GM19099 (cell line): ENCODE data around the gene AOX1.

ENCODE experiments used
- POLR2A ChIP-seq: IDR thresholded peaks from 3 replicates; pipeline ENCODE4 v1.6.1; 2011; ENCODE audit warnings: low read depth; ENCODE audit not compliant: insufficient read length; ENCODE audit errors: extremely low read depth

Gene AOX1

GRCh38 chr2:200596774-200597570, 11.2 kb downstream of the AOX1 start:
- no peak for TF ChIP-seq POLR2A

DNA sequence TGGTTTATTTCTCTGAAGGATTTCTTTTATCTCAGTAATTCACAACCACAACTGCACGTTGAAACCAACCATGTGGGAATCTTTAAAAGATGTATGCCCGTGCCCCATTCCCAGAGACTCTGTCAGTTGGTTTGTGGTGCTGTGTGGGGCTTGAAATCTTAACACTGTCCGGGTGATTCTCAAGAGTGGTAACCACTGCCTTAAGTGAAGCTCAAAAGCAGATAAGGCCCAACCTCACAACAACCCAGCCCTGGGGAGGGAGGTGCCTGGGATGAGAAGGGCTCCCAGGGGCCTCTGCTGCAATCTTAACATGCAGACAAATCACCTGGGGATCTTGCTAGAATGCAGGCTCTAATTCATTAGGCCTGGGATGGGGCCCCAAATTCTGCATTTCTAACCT, 13.4 kb downstream of the AOX1 start:
- no peak for TF ChIP-seq POLR2A

DNA sequence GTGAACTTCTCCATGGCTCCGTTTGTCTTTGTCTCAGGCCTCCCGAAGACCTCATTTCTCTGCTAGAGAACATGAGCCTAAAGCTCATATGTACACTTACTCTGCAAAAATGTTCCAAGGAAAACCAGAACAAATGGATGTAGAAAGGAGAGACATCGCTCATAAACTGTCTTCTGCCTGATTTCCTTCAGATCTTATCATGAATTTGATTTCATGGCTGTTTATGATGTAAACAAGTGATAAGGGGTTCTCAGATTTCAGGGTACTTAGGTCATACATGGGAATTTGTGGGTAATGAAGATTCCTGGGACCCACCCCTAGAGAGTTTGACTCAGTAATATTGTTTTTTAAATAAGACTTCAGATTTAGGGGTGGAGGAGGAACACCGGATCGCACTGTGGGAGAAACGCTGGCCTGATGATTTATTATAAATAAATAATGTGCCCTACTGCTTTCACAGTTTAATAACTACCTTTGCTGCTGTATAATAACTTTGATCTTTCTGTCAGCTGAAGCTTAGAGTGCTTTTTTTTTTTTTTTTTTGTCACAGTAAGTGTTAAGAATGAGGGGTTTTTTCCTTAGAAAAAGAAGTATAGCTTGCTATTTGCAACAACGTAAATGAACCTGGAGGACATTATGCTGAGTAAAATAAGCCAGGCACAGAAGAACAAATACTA, 14.9 kb downstream of the AOX1 start:
- no peak for TF ChIP-seq POLR2A

- no peak for TF ChIP-seq POLR2A
Measured at GRCh38 chr2:200602584-200602983, 16.8 kb downstream of the AOX1 start.

GRCh38 chr2:200603972-200604371, 18.2 kb downstream of the AOX1 start:
- no peak for TF ChIP-seq POLR2A

- TF ChIP-seq POLR2A: no peak
Measured at GRCh38 chr2:200604571-200605255, 18.9 kb downstream of the AOX1 start.

GRCh38 chr2:200608341-200609027, 22.7 kb downstream of the AOX1 start:
- no peak for TF ChIP-seq POLR2A

- TF ChIP-seq POLR2A: no peak
Measured at GRCh38 chr2:200609028-200609614, 23.3 kb downstream of the AOX1 start.

GRCh38 chr2:200613692-200614091, 27.9 kb downstream of the AOX1 start:
- TF ChIP-seq POLR2A: no peak

DNA sequence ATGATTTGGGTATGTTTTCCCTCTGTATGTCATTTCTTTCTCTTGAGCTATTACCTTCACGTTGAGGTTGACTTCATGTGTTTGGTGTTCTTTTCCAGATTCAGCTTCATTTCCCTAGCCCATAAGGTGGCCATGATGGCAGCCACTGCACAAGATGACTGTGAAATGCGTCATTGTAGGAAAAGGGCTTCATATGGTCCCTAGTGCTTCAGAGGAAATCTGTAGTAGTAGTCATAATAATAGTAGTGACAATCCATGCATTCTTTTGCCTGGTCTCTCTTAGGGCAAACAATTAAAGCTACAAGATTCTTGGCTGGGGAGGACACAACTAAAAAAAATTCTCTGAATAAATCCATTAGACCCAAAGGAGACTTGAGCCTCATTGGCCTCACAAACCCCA, 28.4 kb downstream of the AOX1 start:
- no peak for TF ChIP-seq POLR2A

DNA sequence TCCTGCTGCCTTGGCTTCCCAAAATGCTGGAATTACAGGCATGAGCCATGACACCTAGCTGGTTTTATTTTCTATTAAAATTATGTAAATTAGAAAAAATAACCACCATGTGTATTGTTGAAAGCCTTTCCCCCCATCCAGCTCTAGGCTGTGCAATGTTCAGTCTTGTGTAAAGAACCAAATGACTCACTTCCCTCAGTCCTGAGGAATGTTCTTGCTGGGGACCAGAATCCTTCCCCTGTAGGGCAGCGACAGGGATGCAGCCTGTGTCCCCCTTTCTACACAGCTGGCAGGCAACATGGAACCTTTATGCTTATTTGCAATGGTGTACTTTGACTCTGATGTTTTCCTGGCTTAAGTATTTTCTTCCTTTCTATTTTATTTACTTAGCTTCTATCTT, 29.4 kb downstream of the AOX1 start:
- no peak for TF ChIP-seq POLR2A

GRCh38 chr2:200616193-200616592, 30.4 kb downstream of the AOX1 start:
- no peak for TF ChIP-seq POLR2A

DNA sequence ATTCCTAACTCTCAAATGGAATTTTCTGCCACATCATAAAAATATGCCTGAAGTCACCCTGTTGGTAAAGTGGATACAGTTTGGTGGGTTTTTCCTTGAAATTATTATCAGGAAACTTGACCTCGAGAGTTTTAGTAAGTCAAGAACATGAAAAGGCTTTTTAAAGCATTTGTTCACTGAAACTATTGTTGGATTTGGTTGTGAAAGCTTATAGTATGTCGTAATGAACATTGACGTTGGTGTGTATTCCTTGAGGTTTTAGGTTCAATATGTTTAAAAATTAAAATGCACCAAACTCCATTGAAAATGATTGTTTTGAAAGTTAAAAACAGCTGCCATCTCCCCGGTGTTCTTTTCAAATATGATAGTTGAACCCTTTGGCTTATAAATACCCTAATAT, 30.8 kb downstream of the AOX1 start:
- TF ChIP-seq POLR2A: no peak

DNA sequence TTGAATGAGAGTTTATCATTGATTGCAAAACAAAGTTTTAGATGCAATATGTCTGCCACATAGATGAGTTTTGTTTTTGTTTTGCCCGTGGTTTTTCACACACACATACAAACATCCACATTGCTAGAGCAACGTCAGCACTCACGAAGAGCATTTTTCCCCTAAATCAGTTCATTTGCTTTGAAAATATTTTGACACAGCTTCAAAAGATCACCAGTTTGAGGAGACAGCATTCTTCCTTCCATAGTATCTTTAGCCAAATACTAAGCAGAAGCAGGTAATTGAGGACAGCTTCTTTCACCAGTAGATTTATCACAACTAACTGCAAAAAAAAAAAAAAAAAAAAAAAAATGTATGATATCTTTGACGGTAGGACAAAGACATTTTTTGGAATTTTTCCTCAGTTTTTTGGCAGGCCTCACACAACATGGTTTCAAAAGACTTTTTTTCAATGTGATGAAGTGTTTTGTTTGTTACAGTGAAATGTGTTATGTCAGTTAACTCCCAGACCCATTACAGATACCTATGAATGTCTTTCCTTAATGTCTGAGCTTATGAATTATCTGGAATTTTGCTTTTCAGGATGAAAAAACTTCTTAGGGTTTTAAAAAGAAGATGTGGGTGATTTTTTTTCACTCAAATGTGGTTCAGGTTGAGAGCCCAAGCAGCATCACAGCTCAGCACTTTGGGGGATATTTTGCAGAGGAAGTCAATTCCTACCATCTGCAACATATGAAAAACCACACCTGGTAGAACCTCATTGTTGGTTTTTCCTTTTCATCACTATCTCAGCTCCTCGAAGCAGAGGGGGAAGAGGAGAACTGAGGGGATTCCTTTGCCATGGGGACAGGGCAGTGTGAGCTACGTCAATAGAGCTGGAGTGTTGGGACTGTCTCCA, 31.6 kb downstream of the AOX1 start:
- TF ChIP-seq POLR2A: no peak
